GM08714 (cell line): Measurements from ENCODE around the gene WHRN.

Experiments
- H3K4me3 ChIP-seq: fragments of 200-500 bp; sonication (Bioruptor generic); 2 replicates; pipeline ENCODE4 v1.5.1; 2014; ENCODE audit warnings: mild to moderate bottlenecking, low read length, inconsistent platforms
- ZNF274 ChIP-seq: IDR thresholded peaks from 2 replicates; pipeline ENCODE4 v1.6.1; 2012; ENCODE audit warnings: mild to moderate bottlenecking, low read depth, low read length

Gene WHRN

DNA sequence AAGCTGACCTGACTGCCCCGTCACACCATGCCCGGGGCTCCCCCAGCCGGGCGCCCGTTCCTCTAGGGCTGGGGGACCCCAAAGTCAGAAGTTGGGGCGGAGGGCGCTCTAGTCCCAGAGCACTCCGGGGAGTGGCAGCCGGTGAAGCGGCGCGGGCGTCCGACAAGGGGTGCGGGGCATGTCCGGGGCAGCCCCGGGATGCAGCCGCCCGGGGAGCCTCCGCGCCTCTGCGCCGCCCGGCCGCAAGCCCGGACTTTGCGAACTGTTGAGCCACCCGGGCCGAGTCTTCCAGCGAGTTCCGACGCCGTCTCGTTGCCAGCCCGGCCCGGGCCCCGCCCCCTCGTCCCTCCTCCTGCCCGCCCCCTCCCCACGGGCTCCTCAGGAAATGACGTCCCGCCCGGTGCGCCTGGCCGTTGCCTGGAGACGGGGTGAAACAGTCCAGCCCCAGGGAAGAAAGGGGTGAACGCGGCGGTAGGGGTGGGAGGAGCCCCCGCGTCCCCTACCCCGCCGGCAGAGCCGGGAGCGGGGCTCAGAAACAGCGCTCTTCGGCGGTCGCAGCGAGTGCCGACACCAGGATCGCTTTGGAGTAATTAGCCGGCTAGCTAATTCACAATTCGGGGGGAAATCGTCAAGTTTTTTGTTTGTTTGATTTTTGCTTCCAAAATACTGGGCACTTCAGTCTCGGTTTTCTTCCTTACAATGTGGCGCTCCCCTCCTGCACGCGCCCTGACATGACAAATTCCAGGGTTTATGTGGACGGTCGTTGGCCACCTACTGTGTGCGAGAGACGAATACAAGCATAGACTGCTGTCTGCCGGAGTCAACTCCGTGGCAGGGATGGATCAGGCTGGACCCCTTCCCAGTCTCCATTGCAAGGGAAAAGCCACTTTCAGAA, at the start of gene WHRN:
TSS of gene WHRN (minus strand) at position 287 of the 895 bp plus-strand sequence. CDS start 672 bp downstream, outside the sequence.
- peak within 1 kb of the TSS; percentile 64 for H3K4me3 ChIP-seq
- no peak for TF ChIP-seq ZNF274

DNA sequence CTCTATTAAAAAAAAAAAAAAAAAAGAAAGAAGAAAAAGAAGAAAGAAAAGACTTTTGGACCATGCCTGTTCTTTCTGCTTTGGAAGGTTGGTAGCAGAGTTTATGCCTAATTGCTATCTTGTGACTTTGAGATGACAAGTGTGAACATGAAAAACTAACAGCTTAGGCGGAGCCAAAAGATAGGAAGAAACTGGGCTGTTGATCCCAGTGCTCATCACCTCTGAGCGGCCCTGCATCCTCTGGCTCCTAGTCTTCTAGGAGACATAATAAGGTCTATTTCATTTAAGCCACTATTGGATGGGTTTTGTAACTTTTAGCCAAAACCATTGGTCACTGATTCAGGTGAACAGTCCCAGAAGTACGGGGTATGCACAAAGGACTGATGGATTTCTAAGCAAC, 47.9 kb upstream of the WHRN start:
- H3K4me3 ChIP-seq, result no peak overlapping the region
- TF ChIP-seq ZNF274, result no peak

DNA sequence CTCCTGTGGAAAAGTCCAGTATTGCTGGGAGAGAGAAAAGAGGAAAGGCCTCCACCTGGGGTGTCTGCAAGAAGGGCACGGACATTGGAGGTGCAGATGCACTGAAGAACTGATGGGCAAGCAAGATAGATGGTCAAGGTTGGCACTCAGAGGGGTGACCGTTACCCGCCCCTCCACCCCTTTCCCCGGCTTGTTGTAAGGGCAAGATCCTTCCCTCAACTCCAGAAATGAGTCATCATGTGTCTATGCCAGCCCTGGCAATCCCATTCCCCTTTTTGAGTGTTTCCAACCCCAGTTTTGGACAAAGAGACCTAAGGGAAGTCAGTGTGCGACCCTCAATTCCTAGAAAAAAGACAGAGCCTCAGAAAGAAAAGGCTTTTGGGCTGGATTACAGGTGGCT, 47.4 kb upstream of the WHRN start:
- H3K4me3 ChIP-seq, result no peak overlapping the region

DNA sequence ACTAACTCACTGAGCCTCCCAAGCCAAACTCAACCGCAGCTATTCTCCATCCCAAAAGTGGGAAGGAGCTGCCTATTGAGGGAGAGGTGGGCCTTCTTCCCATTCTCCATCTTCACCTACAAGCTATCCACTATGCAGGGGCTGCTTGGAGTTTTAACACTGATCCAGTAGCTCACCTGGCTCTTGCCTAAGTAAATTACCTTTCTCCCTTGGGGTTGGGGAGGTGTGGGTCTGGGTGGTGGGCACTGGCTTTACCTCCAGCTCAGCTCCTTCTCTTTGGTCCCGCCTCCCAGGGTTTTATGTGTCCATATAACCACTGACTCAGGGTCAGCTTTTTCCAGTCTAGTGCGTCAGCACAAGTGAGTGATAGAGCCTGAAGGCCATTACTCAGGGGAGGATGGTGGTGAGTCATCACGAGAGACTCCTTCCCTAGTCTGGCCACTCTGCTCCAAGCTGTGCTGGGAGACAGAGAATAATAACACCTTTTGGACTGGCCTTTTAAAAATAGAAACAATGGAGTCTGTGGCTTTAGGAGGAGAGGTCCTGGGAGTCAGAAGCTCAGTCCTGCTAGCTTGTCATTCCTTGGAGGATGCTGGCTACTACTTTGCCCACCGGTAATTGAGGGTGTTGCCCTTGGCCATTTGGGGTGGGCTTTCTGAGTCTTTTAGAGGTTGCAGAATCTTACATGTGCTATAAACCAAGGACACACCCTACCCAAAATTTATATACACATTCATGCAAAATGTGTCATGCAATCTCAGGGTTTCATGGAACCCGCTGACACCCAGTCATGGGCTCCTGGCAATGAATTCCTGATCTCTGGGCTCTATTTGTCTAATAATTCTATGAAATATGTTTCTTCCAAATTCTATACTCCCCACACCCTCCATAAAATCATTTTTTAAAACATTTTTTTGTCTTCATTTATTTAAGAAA, 46.7 kb upstream of the WHRN start:
- H3K4me3 ChIP-seq, result no peak overlapping the region
- TF ChIP-seq ZNF274, result no peak

More for the DNA sequence above, 47.4 kb upstream of the WHRN start:
- no peak for TF ChIP-seq ZNF274

DNA sequence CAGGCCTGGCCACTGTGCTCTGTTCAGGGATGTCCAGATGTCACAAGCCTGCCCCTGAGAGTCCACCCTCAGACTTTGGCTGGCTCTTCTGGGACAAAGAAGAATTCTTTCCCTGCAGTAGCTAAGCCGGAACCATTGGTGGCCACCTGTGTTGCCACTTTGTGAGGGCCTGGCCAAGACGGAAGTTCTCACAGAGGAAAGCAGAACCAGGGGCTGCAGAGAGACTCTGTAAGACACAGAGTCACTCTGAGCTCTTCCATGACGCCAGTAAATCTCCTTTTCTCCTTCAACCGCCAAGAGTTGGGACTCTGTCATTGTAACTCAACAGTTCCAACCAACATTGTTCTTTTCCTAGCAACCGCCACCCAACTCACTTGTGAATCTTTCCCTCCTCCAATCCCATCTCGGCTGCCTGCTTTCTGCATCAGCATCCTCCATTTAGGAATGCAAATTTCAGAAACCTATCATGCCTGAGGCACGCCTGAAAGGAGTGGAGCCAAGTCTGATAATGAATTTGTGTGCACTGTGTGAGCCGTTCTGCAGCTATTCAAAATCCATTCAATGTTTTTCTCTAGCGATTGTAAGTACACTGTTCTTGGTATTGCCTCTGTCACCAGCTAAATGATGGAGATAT, 44.5 kb upstream of the WHRN start:
- H3K4me3 ChIP-seq, result no peak overlapping the region
- TF ChIP-seq ZNF274, result no peak

DNA sequence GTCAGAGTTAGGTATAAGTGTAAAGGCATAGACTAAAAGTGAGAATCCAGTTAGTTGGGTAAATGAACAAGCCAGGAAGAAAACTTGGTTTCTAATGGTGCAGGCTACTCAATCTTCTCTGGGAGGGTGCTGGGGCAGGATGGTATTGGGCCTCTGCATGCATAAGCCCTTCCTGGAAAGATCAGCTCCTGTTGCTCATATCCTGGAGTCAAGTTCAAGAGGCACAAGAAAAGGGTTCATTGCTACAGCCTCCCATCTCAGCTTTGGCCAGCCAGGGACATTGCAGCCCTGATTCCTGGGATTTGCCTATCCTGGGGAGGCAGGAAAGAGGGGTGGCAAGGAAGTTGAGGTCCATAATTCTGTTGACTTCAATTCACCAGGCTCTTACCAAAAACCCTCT, 41.6 kb upstream of the WHRN start:
- TF ChIP-seq ZNF274, result no peak
- no peak overlapping the region for H3K4me3 ChIP-seq

DNA sequence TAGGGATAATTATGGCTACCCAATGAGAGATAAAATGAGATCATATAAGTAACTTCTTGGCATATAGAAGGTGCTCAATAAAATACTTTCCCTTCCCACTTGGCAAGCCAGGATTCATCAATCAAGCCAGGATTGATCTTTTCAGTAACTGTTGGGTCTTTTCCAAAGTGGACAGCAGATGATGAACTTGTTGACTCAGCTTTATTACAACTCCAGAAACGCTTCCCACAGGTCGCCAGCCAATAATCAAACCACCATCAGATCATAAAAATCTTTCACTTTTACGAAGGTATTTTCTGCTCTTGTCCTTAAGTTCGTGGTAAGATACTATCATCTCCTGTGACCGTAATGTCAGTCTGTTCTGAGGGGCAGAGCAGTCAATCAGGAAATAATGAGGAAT, 39.8 kb upstream of the WHRN start:
- no peak for TF ChIP-seq ZNF274
- no peak overlapping the region for H3K4me3 ChIP-seq

DNA sequence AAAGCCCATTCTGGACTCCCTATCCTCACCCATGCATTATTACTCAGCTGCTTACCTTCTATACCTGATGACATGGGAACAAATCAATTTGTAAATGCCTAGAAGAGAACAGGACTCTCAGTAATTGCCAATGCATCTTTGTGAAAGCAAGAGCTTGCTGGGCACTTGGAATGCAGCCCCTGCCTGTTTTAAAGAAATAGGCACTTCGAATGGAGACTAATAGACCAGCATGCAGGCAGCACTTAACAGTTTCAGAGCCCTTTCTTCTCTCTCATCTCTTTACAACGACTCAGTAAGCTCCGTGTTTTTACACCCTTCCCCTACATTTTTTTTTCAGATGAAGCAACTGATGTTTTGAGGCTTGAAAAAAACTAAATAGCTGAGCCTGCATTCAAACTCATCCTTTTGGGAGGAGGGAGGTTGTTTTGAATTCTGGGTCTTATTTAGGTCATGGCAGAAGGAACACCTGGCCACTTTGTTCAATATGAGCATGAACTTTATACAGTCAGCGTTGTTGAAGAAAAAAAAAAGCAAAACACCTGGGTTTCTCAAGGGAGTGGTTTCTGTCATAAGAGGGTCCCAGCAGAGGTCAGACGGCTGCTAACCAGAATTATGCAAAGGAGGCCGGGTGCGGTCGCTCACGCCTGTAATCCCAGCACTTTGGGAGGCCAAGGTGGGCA, 34.6 kb upstream of the WHRN start:
- no peak overlapping the region for H3K4me3 ChIP-seq
- TF ChIP-seq ZNF274, result no peak

DNA sequence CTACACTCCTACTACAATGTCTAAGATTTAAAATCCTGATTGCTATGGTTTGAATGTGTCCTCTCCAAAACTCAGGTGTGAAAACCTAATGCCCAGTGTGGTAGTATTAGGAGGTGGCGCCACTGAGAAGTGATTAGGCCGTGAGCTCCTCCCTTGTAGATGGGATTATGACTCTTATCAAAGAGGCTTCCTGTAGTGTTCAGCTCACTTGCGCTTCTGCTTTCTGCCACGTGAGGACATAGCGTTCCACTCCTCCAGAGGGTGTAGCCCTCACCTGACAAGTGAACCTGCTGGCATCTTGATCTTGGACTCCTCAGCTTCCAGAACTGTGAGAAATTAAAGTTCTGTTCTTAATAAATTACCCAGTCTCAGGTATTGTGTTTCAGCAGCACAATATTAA, 33.0 kb upstream of the WHRN start:
- no peak for TF ChIP-seq ZNF274
- H3K4me3 ChIP-seq, result no peak overlapping the region

DNA sequence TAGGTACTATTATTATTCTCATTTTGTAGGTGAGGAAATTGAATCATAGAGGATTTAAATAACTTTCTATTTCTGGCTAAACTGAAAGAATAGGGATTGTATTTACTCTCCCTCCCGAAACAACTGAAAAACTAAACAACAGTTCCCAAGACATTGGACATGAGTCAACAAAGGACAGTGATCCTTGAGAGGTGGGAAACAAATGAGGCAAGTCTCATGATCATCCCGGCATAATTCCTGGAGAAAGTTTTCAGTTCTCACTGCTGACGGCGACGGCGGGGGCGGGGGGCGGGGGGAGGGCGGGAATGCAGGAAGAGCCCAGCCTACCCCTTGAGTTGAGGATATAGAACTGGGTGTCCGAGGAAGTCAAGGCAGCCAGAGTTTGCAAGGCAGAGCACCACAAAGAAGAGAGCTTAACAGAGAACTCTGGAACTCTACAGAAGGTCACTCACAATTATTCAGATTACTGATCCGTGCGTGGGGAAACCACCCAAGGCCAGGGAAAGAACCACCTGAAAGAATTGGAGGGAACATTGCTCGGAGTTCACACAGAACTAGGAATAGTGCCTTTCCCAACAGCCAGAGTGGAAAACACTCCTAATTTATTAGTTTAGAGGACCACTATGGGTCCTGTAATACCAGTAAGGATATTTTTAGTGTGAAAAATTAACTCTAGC, 27.4 kb upstream of the WHRN start:
- no peak overlapping the region for H3K4me3 ChIP-seq
- no peak for TF ChIP-seq ZNF274

DNA sequence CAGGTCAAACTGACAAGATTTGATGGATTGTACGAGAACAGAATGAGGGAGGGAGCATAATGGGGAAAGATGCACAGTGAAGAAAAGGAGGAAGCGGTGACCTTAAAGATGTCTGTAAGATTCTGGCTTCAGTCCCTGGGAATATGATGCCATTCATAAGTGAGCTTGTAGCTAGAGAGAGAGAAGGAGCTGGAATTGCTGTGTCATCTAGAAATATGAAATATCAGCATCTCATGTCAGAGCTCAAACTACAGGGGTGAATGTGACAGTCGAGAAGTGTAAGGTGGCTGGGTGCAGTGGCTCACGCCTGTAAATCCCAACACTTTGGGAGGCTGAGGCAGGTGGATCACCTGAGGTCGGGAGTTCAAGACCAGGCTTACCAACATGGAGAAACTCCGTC, 24.0 kb upstream of the WHRN start:
- H3K4me3 ChIP-seq, result no peak overlapping the region
- no peak for TF ChIP-seq ZNF274

DNA sequence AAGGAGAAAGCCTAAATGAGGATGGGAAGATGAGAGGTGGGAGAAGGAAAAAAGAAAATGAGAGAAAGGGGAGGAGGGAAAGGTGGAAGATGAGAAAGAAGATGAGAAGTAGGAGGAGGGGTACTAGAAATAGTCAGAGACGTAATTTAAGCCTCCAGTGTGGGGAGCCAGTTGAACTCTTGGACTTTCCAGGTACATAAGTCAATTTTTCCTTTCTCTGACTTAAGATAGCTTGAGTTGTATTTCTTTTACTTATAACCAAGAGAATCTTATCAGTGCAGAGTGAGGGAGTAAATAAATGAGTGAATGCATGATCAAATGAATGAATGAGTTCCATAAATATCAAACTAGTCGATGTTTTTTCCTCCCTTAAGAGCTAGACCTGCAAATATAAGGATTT, 21.5 kb upstream of the WHRN start:
- H3K4me3 ChIP-seq, result no peak overlapping the region
- TF ChIP-seq ZNF274, result no peak

DNA sequence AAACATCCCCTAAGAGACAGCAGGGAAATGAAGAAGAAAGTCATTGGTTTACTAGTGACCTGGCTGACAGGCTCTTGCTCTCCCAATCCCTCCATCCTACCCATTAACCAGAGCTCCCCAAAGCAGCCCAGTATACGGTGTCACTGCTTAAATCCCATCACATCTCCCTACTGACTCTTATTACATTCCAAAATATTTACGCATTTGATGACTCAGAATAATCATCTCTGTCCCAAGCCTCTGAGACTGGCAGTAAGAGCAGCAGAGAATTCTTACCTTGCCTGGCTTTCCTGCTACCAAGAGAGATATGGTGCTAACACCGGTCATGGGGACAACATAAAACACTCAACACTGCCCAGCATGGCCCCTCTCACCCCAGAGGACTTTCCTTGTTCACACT, 20.2 kb upstream of the WHRN start:
- no peak for TF ChIP-seq ZNF274
- H3K4me3 ChIP-seq, result no peak overlapping the region

DNA sequence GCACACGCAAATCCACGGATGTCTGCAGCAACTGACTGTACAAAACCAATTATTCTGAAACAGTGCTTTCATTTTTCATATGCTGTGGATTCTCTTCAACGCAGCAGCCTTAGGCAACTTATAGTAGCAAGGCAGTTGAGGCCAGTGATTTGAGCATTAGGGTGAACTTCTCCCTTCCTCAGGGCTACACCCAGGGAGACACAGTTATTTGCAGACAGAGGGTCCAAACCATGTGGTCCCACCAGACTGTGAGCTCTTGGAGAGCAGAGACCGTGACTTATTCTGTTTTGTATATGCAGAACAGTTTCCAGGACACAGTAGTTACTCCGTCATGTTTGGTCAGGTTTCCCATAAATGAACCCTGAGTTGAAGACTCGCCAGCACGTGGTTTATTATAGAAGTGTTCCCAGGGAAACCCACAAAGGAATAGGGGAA, 19.0 kb upstream of the WHRN start:
- no peak overlapping the region for H3K4me3 ChIP-seq
- TF ChIP-seq ZNF274, result no peak
